Natural killer cell (primary cell): ENCODE measurements around the gene ROBO4. TPM values are rescaled to one million over a fixed set of nuclear protein-coding genes. Genes with fewer than 3 reads are reported as not detected.

ENCODE experiments used
- ATAC-seq, 3 donors: fragments of 150-1000 bp in 2 of 3; fragments of 200-7000 bp in 1 of 3; cut with Tn5 transposase; 1 replicate in 1 of 3; 2 replicates in 2 of 3; pipeline ENCODE4 v1.10.0; 2021; ENCODE audit warnings: mild to moderate bottlenecking in 2 of 3, moderate library complexity in 2 of 3
- DNase-seq, 2 donors: peaks; one replicate each; pipeline versions ENCODE4 v3.0.0 to v3.0.0-alpha.2; 2013 to 2021; ENCODE audit warnings: mixed read lengths in 1 of 2
- H3K27ac ChIP-seq: one replicate; pipeline ENCODE4 v1.5.1; 2013; ENCODE audit warnings: mild to moderate bottlenecking, low read length
- H3K27me3 ChIP-seq: one replicate; pipeline ENCODE4 v1.6.1; 2013; ENCODE audit warnings: low read length; ENCODE audit not compliant: control insufficient read depth, insufficient read depth
- H3K36me3 ChIP-seq: one replicate; pipeline ENCODE4 v1.6.1; 2013; ENCODE audit warnings: low read length; ENCODE audit not compliant: control insufficient read depth, insufficient read depth
- H3K4me1 ChIP-seq: one replicate; pipeline ENCODE4 v1.6.1; 2013; ENCODE audit warnings: low read length; ENCODE audit not compliant: control insufficient read depth, insufficient read depth
- H3K4me3 ChIP-seq: one replicate; pipeline ENCODE4 v1.5.1; 2013; ENCODE audit warnings: low read length
- H3K9me3 ChIP-seq: one replicate; pipeline ENCODE4 v1.6.1; 2013; ENCODE audit warnings: low read length; ENCODE audit not compliant: control insufficient read depth, insufficient read depth
- H3K27ac Mint-ChIP-seq, 2 donors: one replicate each; pipeline ENCODE4 v1.8.0; 2022; ENCODE audit warnings: mild to moderate bottlenecking in 2 of 2, mixed read lengths in 2 of 2, moderate library complexity in 1 of 2
- H3K27me3 Mint-ChIP-seq, 2 donors: one replicate each; pipeline ENCODE4 v1.8.0; 2022; ENCODE audit warnings: low read depth in 2 of 2, mixed read lengths in 2 of 2
- H3K36me3 Mint-ChIP-seq: one replicate; pipeline ENCODE4 v1.8.0; 2022; ENCODE audit warnings: mixed read lengths
- H3K4me1 Mint-ChIP-seq, 2 donors: one replicate each; pipeline ENCODE4 v1.8.0; 2022; ENCODE audit warnings: mixed read lengths in 2 of 2
- H3K4me3 Mint-ChIP-seq: one replicate; pipeline ENCODE4 v1.8.0; 2022; ENCODE audit warnings: mild to moderate bottlenecking, moderate library complexity, mixed read lengths
- H3K9me3 Mint-ChIP-seq, 2 donors: one replicate each; pipeline ENCODE4 v1.8.0; 2022; ENCODE audit warnings: mixed read lengths in 2 of 2
- CTCF ChIP-seq: fragments of 200-600 bp; IDR thresholded peaks from one replicate; pipeline ENCODE4 v1.8.0; 2022; ENCODE audit warnings: antibody characterized with exemption
- WGBS: methylation state at CpG from one replicate; pipeline ENCODE4 v1.1.7; 2013; ENCODE audit warnings: missing lambda C conversion rate; ENCODE audit not compliant: insufficient coverage; 5-methylcytosine and 5-hydroxymethylcytosine counted together
- intact Hi-C: fragments of 100-400 bp; cut with micrococcal nuclease; formaldehyde crosslinking; loops from one replicate; pipeline ENCODE4 v1.14.2; 2022
- total RNA-seq, 4 donors: library from RNA; stranded (reverse); fragments of 120-200 nt in 1 of 4; gene quantifications; one replicate each; pipeline versions ENCODE4 v1.2.3 to v1.2.4, GENCODE V29; 2013 to 2022

Gene ROBO4
- total RNA-seq, 3 donors from 2014 or later (not counting 1 experiment from before 2014, with no cell fraction given) = not detected

GRCh38 chr11:124865902-124866851, 31.5 kb downstream of the ROBO4 start:
- intact Hi-C loops = no loop called here
- ATAC-seq (peak; percentile 58 to 85 (median 83)), DNase-seq (peak; percentile 56 to 70)
- H3K9me3 ChIP-seq = no peaks in the 10 kb centered on the region
- H3K9me3 Mint-ChIP-seq = no peaks in the 10 kb centered on the region
- no peaks in the 10 kb centered on the region for H3K36me3 ChIP-seq
- peaks cover 17 to 42% of the 10 kb centered on the region in 2 donors for H3K4me1 Mint-ChIP-seq
- H3K27me3 Mint-ChIP-seq = peaks cover 77% of the 10 kb centered on the region in 2 donors
- no peak overlapping the region for H3K4me3 ChIP-seq
- H3K4me3 Mint-ChIP-seq = no peak overlapping the region
- no peaks in the 10 kb centered on the region for H3K36me3 Mint-ChIP-seq
- WGBS = 4% methylated on average over 59 of the region's 62 CpGs
- peak; percentile 79 for TF ChIP-seq CTCF
- H3K27me3 ChIP-seq = peaks cover 69% of the 10 kb centered on the region
- H3K4me1 ChIP-seq = peaks cover 28% of the 10 kb centered on the region
- H3K27ac ChIP-seq = no peak overlapping the region
- no peak overlapping the region for H3K27ac Mint-ChIP-seq

GRCh38 chr11:124865181-124865901, 32.3 kb downstream of the ROBO4 start, which contains the start of gene ROBO3:
Gene ROBO3 (plus strand): TSS chr11:124865432. CDS start chr11:124865578, 146 bp downstream.
- peaks cover 17 to 42% of the 10 kb centered on the region in 2 donors for H3K4me1 Mint-ChIP-seq
- H3K4me3 Mint-ChIP-seq = no peak within 1 kb of the TSS
- 6% methylated on average over 52 of the region's 53 CpGs for WGBS
- no peak for DNase-seq
- peaks cover 76 to 80% of the 10 kb centered on the region in 2 donors for H3K27me3 Mint-ChIP-seq
- H3K27ac ChIP-seq = no peak within 1 kb of the TSS
- TF ChIP-seq CTCF = no peak
- no peak within 1 kb of the TSS for H3K27ac Mint-ChIP-seq
- H3K36me3 ChIP-seq = no peaks in the 10 kb centered on the region
- H3K27me3 ChIP-seq = peaks cover 72% of the 10 kb centered on the region
- ATAC-seq = no peak
- intact Hi-C loops = no loop called here
- no peaks in the 10 kb centered on the region for H3K9me3 Mint-ChIP-seq
- no peaks in the 10 kb centered on the region for H3K36me3 Mint-ChIP-seq
- no peaks in the 10 kb centered on the region for H3K9me3 ChIP-seq
- peaks cover 28% of the 10 kb centered on the region for H3K4me1 ChIP-seq
- H3K4me3 ChIP-seq = no peak within 1 kb of the TSS

- no peaks in the 10 kb centered on the region for H3K9me3 Mint-ChIP-seq
- H3K4me1 Mint-ChIP-seq = peaks cover 17 to 42% of the 10 kb centered on the region in 2 donors
- H3K4me3 Mint-ChIP-seq = no peak overlapping the region
- no peak overlapping the region for H3K27ac Mint-ChIP-seq
- Histone ChIP-seq H3K4me3 (no peak overlapping the region), H3K4me1 (peaks cover 28% of the 10 kb centered on the region), H3K9me3 (no peaks in the 10 kb centered on the region), H3K27ac (no peak overlapping the region), H3K27me3 (peaks cover 68% of the 10 kb centered on the region), H3K36me3 (no peaks in the 10 kb centered on the region)
- ATAC-seq = no peak
- WGBS = 9% methylated on average over 9 of the region's 9 CpGs
- H3K27me3 Mint-ChIP-seq = peaks cover 73 to 78% of the 10 kb centered on the region in 2 donors
- no peak for TF ChIP-seq CTCF
- no peaks in the 10 kb centered on the region for H3K36me3 Mint-ChIP-seq
- intact Hi-C loops = no loop called here
- DNase-seq = no peak
These were observed 32.8 kb downstream of the ROBO4 start for GRCh38 chr11:124864892-124865180.
